HCT116 (cell line): Measurements from ENCODE around the gene ETHE1. TPM values are rescaled to one million over a fixed set of nuclear protein-coding genes. Genes with fewer than 3 reads are reported as not detected.
A peak's percentile ranks its signal among the peaks of the same experiment; 100 is the strongest.

Experiments
- ATAC-seq: fragments of 200-7000 bp; cut with Tn5 transposase; 2 replicates; pipeline ENCODE4 v1.9.1; 2020; ENCODE audit warnings: mild to moderate bottlenecking, moderate library complexity
- BruUV-seq: library from RNA; stranded (reverse); fragments of 400-500 nt; replicated peaks from 2 replicates; lab custom pipeline; 2021; lab: Mats Ljungman, UMichigan
- CTCF ChIA-PET: fragments of 300-600 bp; sonication (Branson Sonifier 250); formaldehyde crosslinking; loops from one replicate; lab custom pipeline; 2021; ENCODE audit warnings: antibody characterized with exemption; lab: Charles Lee
- POLR2A ChIA-PET: fragments of 300-600, 350-600 bp; sonication (Branson Sonifier 250); formaldehyde crosslinking; loops from one replicate; lab custom pipeline; 2021; ENCODE audit warnings: antibody characterized with exemption; lab: Charles Lee
- RAD21 ChIA-PET, 2 experiments: fragments of 300-600 bp; sonication (Branson Sonifier 250); formaldehyde crosslinking; loops; one replicate each; lab custom pipeline; 2023; ENCODE audit warnings: low total read pairs in 2 of 2; ENCODE audit not compliant: uncharacterized antibody in 2 of 2, unreplicated experiment in 2 of 2, low non-redundant PET in 1 of 2; lab: Charles Lee
- DNase-seq: peaks from one replicate; pipeline ENCODE4 v3.0.0-alpha.2; 2010; ENCODE audit warnings: low read depth, low spot score
- H2AFZ ChIP-seq: fragments of 200-600 bp; shearing (Covaris generic), sonication (generic); 2 replicates; pipeline ENCODE4 v1.6.1; 2017; ENCODE audit warnings: low read depth, mixed run types, mixed read lengths, antibody characterized with exemption, low read length; ENCODE audit not compliant: poor library complexity, severe bottlenecking
- H3K27ac ChIP-seq: 2 replicates; pipeline ENCODE4 v1.5.1; 2012; ENCODE audit warnings: low read depth, low read length
- H3K27me3 ChIP-seq: fragments of 200-600 bp; sonication (generic); 2 replicates; pipeline ENCODE4 v1.6.1; 2016; ENCODE audit warnings: mixed run types, low read length, mixed read lengths; ENCODE audit not compliant: insufficient read depth
- H3K36me3 ChIP-seq, 2 experiments: fragments of 200-500 bp in 1 of 2; fragments of 200-600 bp in 1 of 2; sonication (Bioruptor generic) in 1 of 2; sonication (generic) in 1 of 2; 2 replicates each; pipeline versions ENCODE4 v1.5.1 to v1.6.1; 2014 to 2016; ENCODE audit warnings: low read length in 2 of 2, inconsistent platforms in 1 of 2, mixed read lengths in 1 of 2, mixed run types in 1 of 2; ENCODE audit not compliant: insufficient read depth in 2 of 2, control insufficient read depth in 1 of 2
- H3K4me1 ChIP-seq, 2 experiments: fragments of 200-600 bp in 1 of 2; sonication (generic) in 1 of 2; 2 replicates each; pipeline versions ENCODE4 v1.5.1 to v1.6.1; 2012 to 2017; ENCODE audit warnings: low read length in 2 of 2, inconsistent platforms in 1 of 2, mild to moderate bottlenecking in 1 of 2, mixed read lengths in 1 of 2, mixed run types in 1 of 2, moderate library complexity in 1 of 2; ENCODE audit not compliant: insufficient read depth in 2 of 2, control insufficient read depth in 1 of 2
- H3K4me2 ChIP-seq: fragments of 200-600 bp; sonication (generic); 2 replicates; pipeline ENCODE4 v1.6.1; 2017; ENCODE audit warnings: mixed run types, low read length, mixed read lengths
- H3K4me3 ChIP-seq, 2 experiments: fragments of 200-600 bp in 1 of 2; sonication (generic) in 1 of 2; replicated peaks in 1 of 2; 2 replicates each; pipeline ENCODE4 v1.5.1; 2011 to 2016; ENCODE audit warnings: low read length in 2 of 2, control low read depth in 1 of 2, low read depth in 1 of 2, mild to moderate bottlenecking in 1 of 2, mixed read lengths in 1 of 2, mixed run types in 1 of 2
- H3K79me2 ChIP-seq: fragments of 200-600 bp; sonication (generic); 2 replicates; pipeline ENCODE4 v1.6.1; 2017; ENCODE audit warnings: mild to moderate bottlenecking, mixed run types, low read length, moderate library complexity, mixed read lengths; ENCODE audit not compliant: insufficient read depth
- H3K9ac ChIP-seq: fragments of 200-600 bp; sonication (generic); 2 replicates; pipeline ENCODE4 v1.6.1; 2016; ENCODE audit warnings: low read length, mixed read lengths
- H3K9me2 ChIP-seq: fragments of 200-600 bp; sonication (generic), shearing (Covaris generic); 2 replicates; pipeline ENCODE4 v1.6.1; 2017; ENCODE audit warnings: mixed run types, mild to moderate bottlenecking, moderate library complexity; ENCODE audit not compliant: insufficient read depth
- H3K9me3 ChIP-seq, 2 experiments: fragments of 200-500 bp in 1 of 2; fragments of 200-600 bp in 1 of 2; sonication (Bioruptor generic) in 1 of 2; sonication (generic) in 1 of 2; 2 replicates each; pipeline ENCODE4 v1.6.1; 2014 to 2017; ENCODE audit warnings: low read length in 2 of 2, mixed read lengths in 2 of 2, inconsistent platforms in 1 of 2, low read depth in 1 of 2, mild to moderate bottlenecking in 1 of 2, mixed run types in 1 of 2, moderate library complexity in 1 of 2; ENCODE audit not compliant: control insufficient read depth in 1 of 2, insufficient read depth in 1 of 2
- H4K20me1 ChIP-seq: fragments of 200-600 bp; sonication (generic), shearing (Covaris generic); 2 replicates; pipeline ENCODE4 v1.6.1; 2017; ENCODE audit warnings: mixed run types, mild to moderate bottlenecking, moderate library complexity; ENCODE audit not compliant: insufficient read depth
- CBX3 ChIP-seq: IDR thresholded peaks from 2 replicates; pipeline ENCODE4 v1.6.1; 2012; ENCODE audit warnings: low read depth
- CEBPB ChIP-seq: IDR thresholded peaks from 2 replicates; pipeline ENCODE4 v1.6.1; 2012; ENCODE audit warnings: low read depth
- EGR1 ChIP-seq: IDR thresholded peaks from 2 replicates; pipeline ENCODE4 v1.6.1; 2012; ENCODE audit warnings: low read depth
- EZH2 ChIP-seq: fragments of 200-600 bp; sonication (generic); IDR thresholded peaks from 2 replicates; pipeline ENCODE4 v1.6.1; 2017; ENCODE audit warnings: antibody characterized with exemption, mixed run types
- EZH2phosphoT487 ChIP-seq: fragments of 200-600 bp; IDR thresholded peaks from 2 replicates; pipeline ENCODE4 v1.6.1; 2018; ENCODE audit warnings: antibody characterized with exemption, borderline replicate concordance
- REST ChIP-seq: IDR thresholded peaks from 2 replicates; pipeline ENCODE4 v1.6.1; 2012; ENCODE audit warnings: low read depth
- TCF7L2 ChIP-seq: IDR thresholded peaks from 2 replicates; pipeline ENCODE4 v1.7.0; 2011; ENCODE audit warnings: borderline replicate concordance, inconsistent platforms; ENCODE audit not compliant: insufficient read depth, insufficient read length; ENCODE audit errors: extremely low read depth
- YY1 ChIP-seq: IDR thresholded peaks from 2 replicates; pipeline ENCODE4 v1.6.1; 2011; ENCODE audit warnings: low read length, low read depth, moderate library complexity, mild to moderate bottlenecking; ENCODE audit not compliant: insufficient replicate concordance; ENCODE audit errors: extremely low read depth
- ZFX ChIP-seq: fragments of 450-650 bp; IDR thresholded peaks from 2 replicates; pipeline ENCODE4 v1.6.1; 2017
- ZNF274 ChIP-seq: fragments of 200-500 bp; sonication (Bioruptor generic); IDR thresholded peaks from 2 replicates; pipeline ENCODE4 v1.6.1; 2014; ENCODE audit warnings: mild to moderate bottlenecking, low read depth, low read length, inconsistent platforms
- intact Hi-C: fragments of 100-400 bp; cut with micrococcal nuclease; formaldehyde crosslinking; loops from 2 replicates; pipeline ENCODE4 v1.10.0; 2022
- total RNA-seq: library from RNA; stranded (reverse); gene quantifications from one replicate; pipeline ENCODE4 v1.2.1, GENCODE V29; 2021; ENCODE audit not compliant: unreplicated experiment

ETHE1 gene
- total RNA-seq, 1 experiment from 2014 or later, result 64.3 TPM

- Histone ChIP-seq H3K4me3 (no peak overlapping the region), H3K4me2 (peak overlapping the region; percentile 43), H3K27ac (no peak overlapping the region), H3K27me3 (no peaks in the 10 kb centered on the region), H3K9ac (no peak overlapping the region), H3K9me3 (no peaks in the 10 kb centered on the region), H2AFZ (peak overlapping the region; percentile 63), H3K79me2 (no peaks in the 10 kb centered on the region), H3K4me1 (peaks cover 21 to 60% of the 10 kb centered on the region in 2 experiments), H4K20me1 (no peaks in the 10 kb centered on the region), H3K9me2 (no peaks in the 10 kb centered on the region), H3K36me3 (no peaks in the 10 kb centered on the region)
- no TSS peak for BruUV-seq
- ATAC-seq, result no peak
- ChIA-PET RAD21 (interaction anchor here in 1 of 2 experiments (0.6 kb wide), 1 partner anchor 19 kb away, joined by 3 read pairs; no protein-coding TSS in a partner anchor), CTCF (no interaction called here), POLR2A (interaction anchor here (0.7 kb wide), 1 partner anchor 204 kb away, joined by 3 read pairs; no protein-coding TSS in a partner anchor)
- intact Hi-C loops, result no loop called here
- no peak for DNase-seq
- TF ChIP-seq CEBPB (0 out of 2 replicates have a peak, but pooled peaks have one; percentile 18), ZNF274 (no peak), REST (no peak), ZFX (no peak)
Measured at GRCh38 chr19:43467730-43468129, 59.3 kb downstream of the ETHE1 start.

DNA sequence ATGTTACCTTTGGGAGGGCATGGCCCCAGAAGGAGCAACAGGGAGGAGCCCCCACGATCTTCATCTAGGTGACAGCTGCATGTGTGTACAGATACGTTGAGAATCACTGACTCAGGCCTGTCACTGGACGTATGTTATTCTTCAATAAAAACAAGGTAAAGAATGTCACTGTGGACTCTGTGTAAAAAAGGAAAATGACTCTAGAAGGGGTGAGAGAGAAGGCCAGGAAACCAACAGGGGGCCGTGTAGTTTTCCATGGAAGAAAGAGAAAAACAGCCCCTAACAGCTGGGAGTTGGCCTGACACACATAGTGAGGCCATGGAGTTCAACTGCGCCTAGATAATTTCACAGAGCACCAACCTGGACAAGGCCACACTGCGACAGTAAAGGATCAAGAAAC lies 59.7 kb downstream of the ETHE1 start:
- Histone ChIP-seq H3K27ac (no peak overlapping the region), H3K4me1 (peaks cover 22 to 62% of the 10 kb centered on the region in 2 experiments), H2AFZ (peak overlapping the region; percentile 63), H3K9ac (no peak overlapping the region), H3K79me2 (no peaks in the 10 kb centered on the region), H3K36me3 (no peaks in the 10 kb centered on the region), H3K9me3 (no peaks in the 10 kb centered on the region), H3K4me2 (peak overlapping the region; percentile 43), H3K4me3 (no peak overlapping the region), H3K9me2 (no peaks in the 10 kb centered on the region), H3K27me3 (no peaks in the 10 kb centered on the region), H4K20me1 (no peaks in the 10 kb centered on the region)
- TF ChIP-seq REST (no peak), TCF7L2 (no peak), EGR1 (no peak), EZH2phosphoT487 (no peak), CBX3 (no peak), YY1 (no peak), EZH2 (no peak), ZNF274 (no peak)
- RAD21 ChIA-PET, result interaction anchor here in 1 of 2 experiments (0.6 kb wide), 1 partner anchor 20 kb away, joined by 3 read pairs; no protein-coding TSS in a partner anchor
- CTCF ChIA-PET, result no interaction called here
- ATAC-seq, result no peak
- BruUV-seq, result no TSS peak
- POLR2A ChIA-PET, result interaction anchor here (0.7 kb wide), 1 partner anchor 203 kb away, joined by 3 read pairs; no protein-coding TSS in a partner anchor
- intact Hi-C loops, result no loop called here
- DNase-seq, result no peak
